K562 (cell line): ENCODE data around the gene ITGB5. TPM values are rescaled to one million over a fixed set of nuclear protein-coding genes. Genes with fewer than 3 reads are reported as not detected.

ENCODE experiments used
- ATAC-seq: fragments of 200-7000 bp; cut with Tn5 transposase; 3 replicates; pipeline ENCODE4 v1.9.1; 2020; ENCODE audit warnings: moderate library complexity
- BruUV-seq: library from RNA; stranded (reverse); fragments of 400-500 nt; replicated peaks from 2 replicates; lab custom pipeline; 2021; lab: Mats Ljungman, UMichigan
- CTCF ChIA-PET: fragments of 300-600 bp; formaldehyde crosslinking; extraction: SDS; loops from one replicate; lab custom pipeline; 2021; ENCODE audit warnings: low intra/inter-chr PET ratio; lab: Yijun Ruan, JAX
- POLR2A ChIA-PET: fragments of 300-600, 350-650 bp; sonication (Branson Sonifier 250); formaldehyde crosslinking; extraction: SDS; loops from one replicate; lab custom pipeline; 2021; ENCODE audit warnings: antibody characterized with exemption, inconsistent platforms; lab: Yijun Ruan, JAX
- DNase-seq, 4 experiments: peaks; one replicate each; pipeline versions ENCODE4 v3.0.0 to v3.0.0-alpha.2; 2011 to 2018; ENCODE audit warnings: low spot score in 3 of 4, mixed read lengths in 3 of 4; ENCODE audit errors: extremely low read depth in 1 of 4
- FAIRE-seq: peaks from 2 replicates; lab custom pipeline; 2011; peaks lifted over from hg19 to GRCh38; lab: Jason Lieb, UNC
- H2AFZ ChIP-seq: 2 replicates; pipeline ENCODE4 v1.6.0; 2011; ENCODE audit warnings: low read depth, low read length, control low read depth, inconsistent platforms
- H3K27ac ChIP-seq: fragments of 200-600 bp; 3 replicates; pipeline ENCODE4 v1.8.0; 2011; ENCODE audit warnings: low read depth, mild to moderate bottlenecking, control low read depth, inconsistent platforms, low read length, moderate library complexity, mixed read lengths; ENCODE audit errors: extremely low read depth
- H3K27me3 ChIP-seq, 2 experiments: fragments of 300-600 bp in 1 of 2; 2 replicates in 1 of 2; 3 replicates in 1 of 2; pipeline versions ENCODE4 v1.6.0 to v1.8.0; 2011; ENCODE audit warnings: inconsistent platforms in 2 of 2, low read length in 2 of 2, mild to moderate bottlenecking in 1 of 2, mixed read lengths in 1 of 2, moderate library complexity in 1 of 2; ENCODE audit not compliant: control insufficient read depth in 2 of 2, insufficient read depth in 2 of 2
- H3K36me3 ChIP-seq: fragments of 300-600 bp; 3 replicates; pipeline ENCODE4 v1.8.0; 2011; ENCODE audit warnings: mild to moderate bottlenecking, low read length, inconsistent platforms; ENCODE audit not compliant: control insufficient read depth, insufficient read depth
- H3K4me1 ChIP-seq, 2 experiments: fragments of 200-600 bp in 1 of 2; replicated peaks in 1 of 2; 2 replicates in 1 of 2; 3 replicates in 1 of 2; pipeline versions ENCODE4 v1.5.1 to v1.8.0; 2011; ENCODE audit warnings: inconsistent platforms in 2 of 2, low read length in 2 of 2, mild to moderate bottlenecking in 1 of 2, mixed read lengths in 1 of 2, moderate library complexity in 1 of 2; ENCODE audit not compliant: control insufficient read depth in 2 of 2, insufficient read depth in 2 of 2
- H3K4me2 ChIP-seq: 2 replicates; pipeline ENCODE4 v1.6.1; 2011; ENCODE audit warnings: low read length, control low read depth, inconsistent platforms, mixed read lengths; ENCODE audit not compliant: insufficient read depth
- H3K4me3 ChIP-seq: fragments of 200-600 bp; sonication (generic), shearing (Covaris generic); 2 replicates; pipeline ENCODE4 v1.5.1; 2016; ENCODE audit warnings: control low read depth, inconsistent platforms
- H3K79me2 ChIP-seq: fragments of 200-600 bp; 3 replicates; pipeline ENCODE4 v1.8.0; 2011; ENCODE audit warnings: low read length, inconsistent platforms; ENCODE audit not compliant: control insufficient read depth, insufficient read depth
- H3K9ac ChIP-seq, 2 experiments: 2 replicates each; pipeline versions ENCODE4 v1.6.0 to v1.6.1; 2011; ENCODE audit warnings: low read depth in 2 of 2, low read length in 2 of 2, control low read depth in 1 of 2, inconsistent platforms in 1 of 2, mild to moderate bottlenecking in 1 of 2, mixed read lengths in 1 of 2; ENCODE audit not compliant: insufficient read depth in 1 of 2
- H3K9me1 ChIP-seq: one replicate; pipeline ENCODE4 v1.6.0; 2011; ENCODE audit warnings: inconsistent platforms, mild to moderate bottlenecking, low read length, moderate library complexity; ENCODE audit not compliant: control insufficient read depth, insufficient read depth
- H3K9me3 ChIP-seq: replicated peaks from 2 replicates; pipeline ENCODE4 v1.5.1; 2011; ENCODE audit warnings: low read depth, low read length, inconsistent platforms; ENCODE audit not compliant: control insufficient read depth, insufficient read depth
- H4K20me1 ChIP-seq: replicated peaks from 2 replicates; pipeline ENCODE4 v1.6.1; 2011; ENCODE audit warnings: low read length, inconsistent platforms, mixed read lengths; ENCODE audit not compliant: control insufficient read depth, insufficient read depth
- E2F3 ChIP-seq: fragments of 250-450 bp; sonication (Bioruptor Pico); IDR thresholded peaks from 2 replicates; pipeline ENCODE4 v1.4.0; 2020; ENCODE audit warnings: mild to moderate bottlenecking
- HNRNPUL1 ChIP-seq: fragments of 200-400 bp; formaldehyde crosslinking; IDR thresholded peaks from 2 replicates; pipeline ENCODE4 v1.6.1; 2017; ENCODE audit warnings: low read length
- MTA1 ChIP-seq: fragments of 450-650 bp; IDR thresholded peaks from 2 replicates; pipeline ENCODE4 v1.6.1; 2017; ENCODE audit warnings: borderline replicate concordance
- MTA2 ChIP-seq: fragments of 450-650 bp; IDR thresholded peaks from 2 replicates; pipeline ENCODE4 v1.6.1; 2016; ENCODE audit warnings: low read depth
- THAP12 ChIP-seq: fragments of 250-450 bp; sonication (Bioruptor Pico); IDR thresholded peaks from 2 replicates; pipeline ENCODE4 v1.9.0; 2021; ENCODE audit warnings: mild to moderate bottlenecking, inconsistent platforms
- YBX1 ChIP-seq: fragments of 450-650 bp; IDR thresholded peaks from 2 replicates; pipeline ENCODE4 v1.7.1; 2016; ENCODE audit warnings: mild to moderate bottlenecking
- ZEB2 ChIP-seq: fragments of 450-650 bp; IDR thresholded peaks from 2 replicates; pipeline ENCODE4 v1.6.1; 2016
- ZNF551 ChIP-seq: fragments of 250-450 bp; sonication (Bioruptor Pico); IDR thresholded peaks from 2 replicates; pipeline ENCODE4 v1.5.0; 2021; ENCODE audit warnings: mild to moderate bottlenecking, moderate library complexity
- WGBS: fragments of 100-300 bp; shearing (Covaris generic); methylation state at CpG from one replicate; pipeline ENCODE4 v1.1.6; 2016; ENCODE audit warnings: low coverage, mixed read lengths; ENCODE audit not compliant: insufficient coverage; ENCODE audit errors: missing lambda C conversion rate; 5-methylcytosine and 5-hydroxymethylcytosine counted together
- in situ Hi-C: fragments of 300-500 bp; cut with MboI; formaldehyde crosslinking; loops from 4 replicates; pipeline ENCODE4 v1.15.0; 2018; ENCODE audit warnings: inconsistent platforms, mixed read lengths
- intact Hi-C: fragments of 100-400 bp; cut with micrococcal nuclease; formaldehyde crosslinking; loops from 2 replicates; pipeline ENCODE4 v1.14.2; 2022
- polyA plus RNA-seq, 8 experiments: library from polyadenylated mRNA; depleted of rRNA in 4 of 8; stranded (reverse) in 5 of 8; unstranded in 3 of 8; fragments of >200 nt; fragmentation: Nextera tagmentation in 2 of 8; fragmentation: Illumina TruSeq in 1 of 8; extraction: Ambion mirVana in 2 of 8; extraction: Trizol in 1 of 8; gene quantifications; 2 replicates each; pipeline versions ENCODE4 v1.2.1 to v1.2.3, GENCODE V29; 2011 to 2014; ENCODE audit warnings: inconsistent platforms in 1 of 8, missing spikeins in 1 of 8
- total RNA-seq, 7 experiments: library from RNA; depleted of rRNA in 6 of 7; stranded (reverse); fragments of >200 nt in 6 of 7; fragmentation: Illumina TruSeq in 2 of 7; extraction: Trizol in 2 of 7; gene quantifications; 2 replicates each; pipeline versions ENCODE4 v1.2.1 to v1.2.3, GENCODE V29; 2011 to 2021; ENCODE audit warnings: low replicate concordance in 1 of 7

The ITGB5 gene
- total and polyA plus RNA-seq, 9 of the 15 experiments (the other 6 are each of a cell fraction or from before 2014, with no cell fraction given) = 1.7 to 46.8 (median 9.9) TPM

- DNase-seq = no peak
- ATAC-seq = no peak
- no TSS peak for BruUV-seq
- in situ Hi-C loops = no loop called here
- Histone ChIP-seq H3K9me3 (no peaks in the 10 kb centered on the region), H4K20me1 (no peaks in the 10 kb centered on the region), H2AFZ (no peak overlapping the region), H3K36me3 (no peaks in the 10 kb centered on the region), H3K9ac (no peak overlapping the region), H3K27ac (no peak overlapping the region), H3K4me1 (no peaks in the 10 kb centered on the region), H3K4me2 (no peak overlapping the region), H3K9me1 (no peaks in the 10 kb centered on the region), H3K4me3 (no peak overlapping the region), H3K79me2 (no peaks in the 10 kb centered on the region), H3K27me3 (peaks cover 0 to 4% of the 10 kb centered on the region in 2 experiments; a peak in 1 of 5 replicates)
- FAIRE-seq = no peak
- ChIA-PET CTCF (interaction anchor here (0.6 kb wide), 1 partner anchor 426 kb away, joined by 3 read pairs; no protein-coding TSS in a partner anchor), POLR2A (interaction anchor here (0.6 to 1.1 kb wide), 3 partner anchors 14 to 112 kb away, joined by 3 to 4 read pairs (median 3); no protein-coding TSS in a partner anchor)
- intact Hi-C loops = no loop called here
- WGBS = 0% methylated on average over 4 of the region's 5 CpGs
- TF ChIP-seq ZEB2 = no peak
- no peak for TF ChIP-seq THAP12 (CRISPR knock-in tag)
- TF ChIP-seq HNRNPUL1 = no peak
- TF ChIP-seq MTA2 = no peak
- no peak for TF ChIP-seq MTA1
- no peak for TF ChIP-seq ZNF551 (CRISPR knock-in tag)
- no peak for TF ChIP-seq YBX1
- TF ChIP-seq E2F3 (CRISPR knock-in tag) = no peak
Measured at GRCh38 chr3:124935794-124936542, 48.8 kb upstream of the ITGB5 start.
